Mammary epithelial cell (primary cell): ENCODE measurements around the gene SCARB1.

Experiments
- CTCF ChIP-seq, 2 donors: IDR thresholded peaks in 1 of 2; conservative IDR thresholded peaks in 1 of 2; 2 replicates each; pipeline ENCODE4 v1.5.1; 2011 to 2012; ENCODE audit warnings: inconsistent platforms in 2 of 2, low read length in 2 of 2, mild to moderate bottlenecking in 2 of 2, control low read depth in 1 of 2, low read depth in 1 of 2; ENCODE audit not compliant: insufficient read depth in 1 of 2; ENCODE audit errors: extremely low read depth in 1 of 2
- EZH2 ChIP-seq: IDR thresholded peaks from 2 replicates; pipeline ENCODE4 v1.6.1; 2012; ENCODE audit warnings: low read length, inconsistent platforms, borderline replicate concordance

- TF ChIP-seq CTCF (conservative IDR thresholded peaks at IDR 0.05 in 1 of 2, IDR thresholded peaks at IDR 0.05 in 1 of 2; ENCODE audit: extremely low read depth in 1 of 2, insufficient read depth in 1 of 2, low read depth in 1 of 2, low read length in 2 of 2) (no peak), EZH2 (no peak)
Observed at GRCh38 chr12:124772289-124773170, 91.1 kb downstream of the SCARB1 start.
